Measurements from ENCODE around the gene NARF. TPM values are rescaled to one million over a fixed set of nuclear protein-coding genes. Genes with fewer than 3 reads are reported as not detected.

NARF gene
- total RNA-seq, 2 donors from 2014 or later: 64.0 to 70.8 TPM

- no peak overlapping the region for H3K27ac ChIP-seq (ENCODE audit: low read depth, low read length)
- Mint-ChIP-seq H3K4me3 (no peak overlapping the region), H3K9me3 (no peaks in the 10 kb centered on the region), H3K27me3 (ENCODE audit: insufficient read depth) (no peaks in the 10 kb centered on the region), H3K27ac (no peak overlapping the region), H3K36me3 (ENCODE audit: low read depth) (peaks cover 58% of the 10 kb centered on the region), H3K4me1 (no peaks in the 10 kb centered on the region)
- H3K9me3 ChIP-seq (ENCODE audit: control insufficient read depth, low read length): no peaks in the 10 kb centered on the region
- TF ChIP-seq CTCF (conservative IDR thresholded peaks at IDR 0.05): no peak
- no peaks in the 10 kb centered on the region for H3K27me3 ChIP-seq (ENCODE audit: control insufficient read depth, insufficient read depth, low read length, poor library complexity, severe bottlenecking)
- peaks cover 42% of the 10 kb centered on the region for H3K36me3 ChIP-seq (ENCODE audit: control insufficient read depth, insufficient read depth, low read length)
- no peaks in the 10 kb centered on the region for H3K4me1 ChIP-seq (ENCODE audit: control insufficient read depth, insufficient read depth, low read length)
- no peak overlapping the region for H3K4me3 ChIP-seq (ENCODE audit: low read length)
- WGBS, 2 experiments (ENCODE audit: insufficient coverage in 1 of 2, insufficient read length in 1 of 2): 98 to 100% methylated on average over 5 to 6 of the region's 7 CpGs
- no peak for DNase-seq
- H3K9ac ChIP-seq (ENCODE audit: extremely low read depth, low read length, poor library complexity, severe bottlenecking): no peak overlapping the region
Measured at GRCh38 chr17:82470065-82470464, 11.5 kb downstream of the NARF start.

GRCh38 chr17:82474223-82475010 lies 15.9 kb downstream of the NARF start:
- Histone ChIP-seq H3K27me3 (ENCODE audit: control insufficient read depth, insufficient read depth, low read length, poor library complexity, severe bottlenecking) (no peaks in the 10 kb centered on the region), H3K9ac (ENCODE audit: extremely low read depth, low read length, poor library complexity, severe bottlenecking) (no peak overlapping the region), H3K36me3 (ENCODE audit: control insufficient read depth, insufficient read depth, low read length) (peaks cover 28% of the 10 kb centered on the region), H3K4me3 (ENCODE audit: low read length) (no peak overlapping the region), H3K9me3 (ENCODE audit: control insufficient read depth, low read length) (no peaks in the 10 kb centered on the region), H3K4me1 (ENCODE audit: control insufficient read depth, insufficient read depth, low read length) (no peaks in the 10 kb centered on the region), H3K27ac (ENCODE audit: low read depth, low read length) (no peak overlapping the region)
- H3K9me3 Mint-ChIP-seq: no peaks in the 10 kb centered on the region
- peaks cover 44% of the 10 kb centered on the region for H3K36me3 Mint-ChIP-seq (ENCODE audit: low read depth)
- DNase-seq: no peak
- no peaks in the 10 kb centered on the region for H3K27me3 Mint-ChIP-seq (ENCODE audit: insufficient read depth)
- H3K4me1 Mint-ChIP-seq: no peaks in the 10 kb centered on the region
- WGBS, 2 experiments (ENCODE audit: insufficient coverage in 1 of 2, insufficient read length in 1 of 2): 96 to 98% methylated on average over 9 to 10 of the region's 11 CpGs
- H3K27ac Mint-ChIP-seq: no peak overlapping the region
- H3K4me3 Mint-ChIP-seq: no peak overlapping the region
- no peak for TF ChIP-seq CTCF (conservative IDR thresholded peaks at IDR 0.05)

- H3K4me3 Mint-ChIP-seq: no peak overlapping the region
- no peaks in the 10 kb centered on the region for H3K9me3 Mint-ChIP-seq
- 87 to 91% methylated on average over 3 to 8 of the region's 8 CpGs for WGBS, 2 experiments (ENCODE audit: insufficient coverage in 1 of 2, insufficient read length in 1 of 2)
- no peaks in the 10 kb centered on the region for H3K4me1 ChIP-seq (ENCODE audit: control insufficient read depth, insufficient read depth, low read length)
- no peak overlapping the region for H3K27ac ChIP-seq (ENCODE audit: low read depth, low read length)
- H3K36me3 ChIP-seq (ENCODE audit: control insufficient read depth, insufficient read depth, low read length): peaks cover 31% of the 10 kb centered on the region
- H3K4me3 ChIP-seq (ENCODE audit: low read length): no peak overlapping the region
- DNase-seq: no peak
- H3K9ac ChIP-seq (ENCODE audit: extremely low read depth, low read length, poor library complexity, severe bottlenecking): no peak overlapping the region
- no peak for TF ChIP-seq CTCF (conservative IDR thresholded peaks at IDR 0.05)
- no peaks in the 10 kb centered on the region for H3K27me3 ChIP-seq (ENCODE audit: control insufficient read depth, insufficient read depth, low read length, poor library complexity, severe bottlenecking)
- H3K9me3 ChIP-seq (ENCODE audit: control insufficient read depth, low read length): no peaks in the 10 kb centered on the region
- H3K36me3 Mint-ChIP-seq (ENCODE audit: low read depth): peaks cover 41% of the 10 kb centered on the region
- H3K4me1 Mint-ChIP-seq: no peaks in the 10 kb centered on the region
- no peak overlapping the region for H3K27ac Mint-ChIP-seq
- no peaks in the 10 kb centered on the region for H3K27me3 Mint-ChIP-seq (ENCODE audit: insufficient read depth)
Measured at GRCh38 chr17:82475458-82475857, 16.9 kb downstream of the NARF start.
